SK-N-SH (cell line): Measurements from ENCODE around the gene PPHLN1. TPM values are rescaled to one million over a fixed set of nuclear protein-coding genes. Genes with fewer than 3 reads are reported as not detected.

ENCODE experiments used
- CTCF ChIA-PET: fragments of 300-600, 350-600 bp; formaldehyde crosslinking; extraction: SDS; loops from one replicate; lab custom pipeline; 2021; lab: Yijun Ruan, JAX
- POLR2A ChIA-PET: fragments of 350-600 bp; sonication (Branson Sonifier 250); formaldehyde crosslinking; extraction: SDS; loops from one replicate; lab custom pipeline; 2020; ENCODE audit warnings: antibody characterized with exemption, inconsistent platforms; lab: Yijun Ruan, JAX
- DNase-seq: peaks from one replicate; pipeline ENCODE4 v3.0.0; 2012
- H2AFZ ChIP-seq: fragments of 200-600 bp; sonication (generic); 2 replicates; pipeline ENCODE4 v1.8.1; 2016; ENCODE audit warnings: antibody characterized with exemption, mild to moderate bottlenecking, low read depth
- H3F3A ChIP-seq: fragments of 200-600 bp; sonication (generic); replicated peaks from 2 replicates; pipeline ENCODE3; 2016; ENCODE audit warnings: antibody characterized with exemption, mild to moderate bottlenecking; ENCODE audit not compliant: insufficient read depth
- H3K27ac ChIP-seq, 2 experiments: fragments of 200-500 bp in 1 of 2; fragments of 200-600 bp in 1 of 2; sonication (Bioruptor generic) in 1 of 2; sonication (generic), shearing (Covaris generic) in 1 of 2; 2 replicates each; pipeline versions ENCODE4 v1.5.1 to v1.6.1; 2014 to 2016; ENCODE audit warnings: low read depth in 2 of 2, inconsistent platforms in 1 of 2, low read length in 1 of 2, mild to moderate bottlenecking in 1 of 2, mixed read lengths in 1 of 2
- H3K27me3 ChIP-seq: fragments of 200-600 bp; sonication (generic), shearing (Covaris generic); 2 replicates; pipeline ENCODE4 v1.6.1; 2016; ENCODE audit warnings: mixed run types; ENCODE audit not compliant: insufficient read depth
- H3K36me3 ChIP-seq, 2 experiments: fragments of 200-500 bp in 1 of 2; fragments of 200-600 bp in 1 of 2; sonication (Bioruptor generic) in 1 of 2; sonication (generic) in 1 of 2; replicated peaks in 1 of 2; 2 replicates each; pipeline versions ENCODE3 to v1.5.1; 2014 to 2016; ENCODE audit warnings: low read length in 1 of 2, mild to moderate bottlenecking in 1 of 2; ENCODE audit not compliant: insufficient read depth in 2 of 2, control insufficient read depth in 1 of 2
- H3K4me1 ChIP-seq, 2 experiments: fragments of 200-500 bp in 1 of 2; fragments of 200-600 bp in 1 of 2; sonication (Bioruptor generic) in 1 of 2; sonication (generic), shearing (Covaris generic) in 1 of 2; 2 replicates each; pipeline versions ENCODE4 v1.5.1 to v1.6.1; 2014 to 2016; ENCODE audit warnings: low read depth in 1 of 2, low read length in 1 of 2, mixed run types in 1 of 2; ENCODE audit not compliant: insufficient read depth in 2 of 2, control insufficient read depth in 1 of 2
- H3K4me2 ChIP-seq: fragments of 200-600 bp; sonication (generic), shearing (Covaris generic); 2 replicates; pipeline ENCODE4 v1.6.1; 2017; ENCODE audit warnings: mixed run types
- H3K4me3 ChIP-seq, 2 experiments: fragments of 200-500 bp in 1 of 2; fragments of 200-600 bp in 1 of 2; sonication (Bioruptor generic) in 1 of 2; sonication (generic), shearing (Covaris generic) in 1 of 2; 2 replicates each; pipeline versions ENCODE4 v1.5.1 to v1.8.1; 2014 to 2016; ENCODE audit warnings: low read depth in 2 of 2, inconsistent platforms in 1 of 2, low read length in 1 of 2, mild to moderate bottlenecking in 1 of 2, mixed read lengths in 1 of 2, moderate library complexity in 1 of 2
- H3K79me2 ChIP-seq: fragments of 200-600 bp; sonication (generic); 2 replicates; pipeline ENCODE4 v1.8.1; 2017; ENCODE audit warnings: mild to moderate bottlenecking; ENCODE audit not compliant: insufficient read depth
- H3K9ac ChIP-seq: fragments of 200-600 bp; sonication (generic); 2 replicates; pipeline ENCODE4 v1.6.1; 2017; ENCODE audit warnings: mixed run types
- H3K9me2 ChIP-seq: fragments of 200-600 bp; sonication (generic); 2 replicates; pipeline ENCODE4 v1.6.1; 2017; ENCODE audit warnings: mixed run types
- H3K9me3 ChIP-seq: fragments of 200-600 bp; sonication (generic); 2 replicates; pipeline ENCODE4 v1.6.1; 2017; ENCODE audit warnings: mixed run types, mild to moderate bottlenecking, moderate library complexity
- H4K20me1 ChIP-seq: fragments of 200-600 bp; sonication (generic); 2 replicates; pipeline ENCODE4 v1.6.1; 2017; ENCODE audit warnings: mild to moderate bottlenecking, mixed run types; ENCODE audit not compliant: insufficient read depth
- CHD2 ChIP-seq: fragments of 150-350 bp; IDR thresholded peaks from 2 replicates; pipeline ENCODE4 v1.6.1; 2018; ENCODE audit warnings: low read length; ENCODE audit not compliant: partially characterized antibody
- EP300 ChIP-seq, 2 experiments: IDR thresholded peaks; 2 replicates each; pipeline versions ENCODE4 v1.4.0 to v1.6.1; 2012; ENCODE audit warnings: borderline replicate concordance in 1 of 2, low read depth in 1 of 2, low read length in 1 of 2
- GATA2 ChIP-seq: sonication (generic); formaldehyde crosslinking; IDR thresholded peaks from 2 replicates; pipeline ENCODE4 v1.5.0; 2020; ENCODE audit warnings: mild to moderate bottlenecking, missing genetic modification reagents
- JUND ChIP-seq: IDR thresholded peaks from 2 replicates; pipeline ENCODE4 v1.4.0; 2012
- MAX ChIP-seq: IDR thresholded peaks from 2 replicates; pipeline ENCODE4 v1.4.0; 2012; ENCODE audit warnings: low read depth
- NFIC ChIP-seq: IDR thresholded peaks from 2 replicates; pipeline ENCODE4 v1.4.0; 2012; ENCODE audit warnings: borderline replicate concordance
- NRF1 ChIP-seq: IDR thresholded peaks from 2 replicates; pipeline ENCODE4 v1.6.1; 2012; ENCODE audit warnings: low read depth, mild to moderate bottlenecking, low read length
- RAD21 ChIP-seq: IDR thresholded peaks from 2 replicates; pipeline ENCODE4 v1.6.1; 2012; ENCODE audit warnings: mild to moderate bottlenecking, low read length
- RFX5 ChIP-seq: IDR thresholded peaks from 2 replicates; pipeline ENCODE4 v1.6.1; 2012; ENCODE audit warnings: mild to moderate bottlenecking, improper control_type of control experiment, low read length
- SMC3 ChIP-seq: IDR thresholded peaks from 2 replicates; pipeline ENCODE4 v1.6.1; 2012; ENCODE audit warnings: low read depth, low read length, improper control_type of control experiment
- TCF12 ChIP-seq: IDR thresholded peaks from 2 replicates; pipeline ENCODE4 v1.4.0; 2012
- YY1 ChIP-seq: IDR thresholded peaks from 2 replicates; pipeline ENCODE4 v1.4.0; 2012; ENCODE audit warnings: low read depth, mild to moderate bottlenecking
- ZBTB33 ChIP-seq: IDR thresholded peaks from 2 replicates; pipeline ENCODE4 v1.4.0; 2012; ENCODE audit warnings: low read depth, borderline replicate concordance
- WGBS: methylation state at CpG from one replicate; pipeline ENCODE4 v1.1.6; 2017; ENCODE audit warnings: low lambda C conversion rate; 5-methylcytosine and 5-hydroxymethylcytosine counted together
- polyA plus RNA-seq, 3 experiments: library from polyadenylated mRNA; depleted of rRNA; stranded (reverse); fragments of >200 nt; gene quantifications; 2 replicates each; pipeline ENCODE4 v1.2.3, GENCODE V29; 2012
- TF ChIP-seq, protein P1 (sequence below): fragments of 200-600 bp; sonication (generic); IDR thresholded peaks from 2 replicates; pipeline ENCODE4 v1.6.1; 2017; ENCODE audit warnings: antibody characterized with exemption, mild to moderate bottlenecking, moderate library complexity
- TF ChIP-seq, protein P2 (sequence below): fragments of 150-350 bp; IDR thresholded peaks from 2 replicates; pipeline ENCODE4 v1.6.1; 2017; ENCODE audit warnings: antibody characterized with exemption, low read length, low read depth, borderline replicate concordance
- TF ChIP-seq, protein P3 (sequence below): fragments of 150-350 bp; IDR thresholded peaks from 2 replicates; pipeline ENCODE4 v1.6.1; 2016; ENCODE audit warnings: mild to moderate bottlenecking, low read depth, low read length
- TF ChIP-seq, protein P4 (sequence below): IDR thresholded peaks from 2 replicates; pipeline ENCODE4; 2012

The PPHLN1 gene
- polyA plus RNA-seq, 1 of the 3 experiments (the other 2 are of a cell fraction) = 55.4 TPM

DNA sequence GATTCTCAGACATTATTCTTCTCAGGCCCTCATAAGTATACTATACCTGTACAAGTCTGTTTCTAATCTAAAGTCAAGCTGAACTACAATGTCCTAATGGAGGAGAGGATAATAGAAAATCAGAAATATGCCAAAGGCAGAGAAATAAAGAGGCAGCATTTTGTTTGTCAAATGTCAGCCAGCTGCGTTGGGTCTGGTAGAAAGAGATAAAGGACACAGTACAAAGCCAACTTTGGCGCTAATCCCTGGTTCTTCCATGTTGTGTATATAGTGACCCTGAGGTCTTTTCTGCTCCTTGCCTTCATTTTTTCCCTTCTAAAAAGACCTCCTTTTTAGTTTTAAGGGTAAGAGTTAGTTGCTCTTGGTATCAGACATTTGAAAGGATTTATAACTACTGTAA is 160.4 kb downstream of the PPHLN1 start:
- Histone ChIP-seq H3K79me2 (no peaks in the 10 kb centered on the region), H3K4me2 (no peak overlapping the region), H4K20me1 (no peaks in the 10 kb centered on the region), H3K27me3 (peaks cover 13% of the 10 kb centered on the region; the same call in 1 of the 2 replicates), H3K4me3 (no peak overlapping the region), H3K4me1 (peaks cover 0 to 14% of the 10 kb centered on the region in 2 experiments; a peak in 2 of 4 replicates), H3K9me3 (no peaks in the 10 kb centered on the region), H3F3A (peaks cover 3% of the 10 kb centered on the region), H3K9ac (no peak overlapping the region), H3K27ac (peak overlapping the region in 1 of 2 experiments; percentile 55; a peak in 2 of 4 replicates), H2AFZ (no peak overlapping the region), H3K36me3 (no peaks in the 10 kb centered on the region), H3K9me2 (no peaks in the 10 kb centered on the region)
- WGBS = 36% methylated on average over 2 of the region's 2 CpGs
- CTCF ChIA-PET = interaction anchor here (0.9 to 7.4 kb wide), 4 partner anchors 10 to 796 kb away, joined by 3 to 206 read pairs (median 10); no protein-coding TSS in a partner anchor
- TF ChIP-seq JUND (no peak), GATA2 (CRISPR knock-in tag) (peak; percentile 64; the same call in 1 of the 2 replicates)
- POLR2A ChIA-PET = no interaction called here
- DNase-seq = peak; percentile 41

DNA sequence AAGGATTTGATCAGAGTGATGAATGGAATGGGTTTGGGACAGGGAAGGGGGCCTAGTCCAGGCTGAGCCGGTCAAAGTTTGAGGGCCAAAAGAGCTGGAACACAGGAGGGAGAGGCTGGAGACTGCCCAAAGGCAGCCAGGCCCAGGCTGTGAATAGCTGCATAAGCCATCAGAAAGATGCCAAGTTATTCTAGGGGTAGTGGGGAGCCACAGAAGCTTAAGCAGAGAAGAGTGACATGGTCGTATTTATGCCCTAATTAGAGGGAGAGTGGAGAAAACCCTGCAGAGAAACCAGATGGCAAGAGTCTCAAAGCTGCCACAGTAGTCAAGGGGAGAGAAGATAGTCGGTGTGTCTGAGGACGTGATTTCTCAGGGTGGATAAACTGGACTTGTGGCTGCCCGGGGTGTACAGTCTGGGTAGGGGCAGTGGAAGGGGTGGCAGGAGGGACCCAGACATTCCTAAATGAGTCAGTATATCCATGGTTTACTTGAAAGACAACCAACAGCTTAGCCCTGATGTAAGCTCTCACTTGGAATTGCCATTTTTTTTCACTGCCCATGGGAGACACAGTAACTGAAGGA is 164.4 kb downstream of the PPHLN1 start:
- no peak overlapping the region for H3K4me3 ChIP-seq
- no peak for TF ChIP-seq JUND
- TF ChIP-seq, protein P1, sequence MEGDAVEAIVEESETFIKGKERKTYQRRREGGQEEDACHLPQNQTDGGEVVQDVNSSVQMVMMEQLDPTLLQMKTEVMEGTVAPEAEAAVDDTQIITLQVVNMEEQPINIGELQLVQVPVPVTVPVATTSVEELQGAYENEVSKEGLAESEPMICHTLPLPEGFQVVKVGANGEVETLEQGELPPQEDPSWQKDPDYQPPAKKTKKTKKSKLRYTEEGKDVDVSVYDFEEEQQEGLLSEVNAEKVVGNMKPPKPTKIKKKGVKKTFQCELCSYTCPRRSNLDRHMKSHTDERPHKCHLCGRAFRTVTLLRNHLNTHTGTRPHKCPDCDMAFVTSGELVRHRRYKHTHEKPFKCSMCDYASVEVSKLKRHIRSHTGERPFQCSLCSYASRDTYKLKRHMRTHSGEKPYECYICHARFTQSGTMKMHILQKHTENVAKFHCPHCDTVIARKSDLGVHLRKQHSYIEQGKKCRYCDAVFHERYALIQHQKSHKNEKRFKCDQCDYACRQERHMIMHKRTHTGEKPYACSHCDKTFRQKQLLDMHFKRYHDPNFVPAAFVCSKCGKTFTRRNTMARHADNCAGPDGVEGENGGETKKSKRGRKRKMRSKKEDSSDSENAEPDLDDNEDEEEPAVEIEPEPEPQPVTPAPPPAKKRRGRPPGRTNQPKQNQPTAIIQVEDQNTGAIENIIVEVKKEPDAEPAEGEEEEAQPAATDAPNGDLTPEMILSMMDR = no peak
- TF ChIP-seq, protein P2, sequence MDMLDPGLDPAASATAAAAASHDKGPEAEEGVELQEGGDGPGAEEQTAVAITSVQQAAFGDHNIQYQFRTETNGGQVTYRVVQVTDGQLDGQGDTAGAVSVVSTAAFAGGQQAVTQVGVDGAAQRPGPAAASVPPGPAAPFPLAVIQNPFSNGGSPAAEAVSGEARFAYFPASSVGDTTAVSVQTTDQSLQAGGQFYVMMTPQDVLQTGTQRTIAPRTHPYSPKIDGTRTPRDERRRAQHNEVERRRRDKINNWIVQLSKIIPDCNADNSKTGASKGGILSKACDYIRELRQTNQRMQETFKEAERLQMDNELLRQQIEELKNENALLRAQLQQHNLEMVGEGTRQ = no peak
- TF ChIP-seq, protein P3, sequence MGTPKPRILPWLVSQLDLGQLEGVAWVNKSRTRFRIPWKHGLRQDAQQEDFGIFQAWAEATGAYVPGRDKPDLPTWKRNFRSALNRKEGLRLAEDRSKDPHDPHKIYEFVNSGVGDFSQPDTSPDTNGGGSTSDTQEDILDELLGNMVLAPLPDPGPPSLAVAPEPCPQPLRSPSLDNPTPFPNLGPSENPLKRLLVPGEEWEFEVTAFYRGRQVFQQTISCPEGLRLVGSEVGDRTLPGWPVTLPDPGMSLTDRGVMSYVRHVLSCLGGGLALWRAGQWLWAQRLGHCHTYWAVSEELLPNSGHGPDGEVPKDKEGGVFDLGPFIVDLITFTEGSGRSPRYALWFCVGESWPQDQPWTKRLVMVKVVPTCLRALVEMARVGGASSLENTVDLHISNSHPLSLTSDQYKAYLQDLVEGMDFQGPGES = no peak
- no peak for TF ChIP-seq RAD21
- TF ChIP-seq ZBTB33 = no peak
- no peak for TF ChIP-seq SMC3
- no peak for TF ChIP-seq TCF12
- TF ChIP-seq YY1 = no peak
- no peak for TF ChIP-seq GATA2 (CRISPR knock-in tag)
- TF ChIP-seq, protein P4, sequence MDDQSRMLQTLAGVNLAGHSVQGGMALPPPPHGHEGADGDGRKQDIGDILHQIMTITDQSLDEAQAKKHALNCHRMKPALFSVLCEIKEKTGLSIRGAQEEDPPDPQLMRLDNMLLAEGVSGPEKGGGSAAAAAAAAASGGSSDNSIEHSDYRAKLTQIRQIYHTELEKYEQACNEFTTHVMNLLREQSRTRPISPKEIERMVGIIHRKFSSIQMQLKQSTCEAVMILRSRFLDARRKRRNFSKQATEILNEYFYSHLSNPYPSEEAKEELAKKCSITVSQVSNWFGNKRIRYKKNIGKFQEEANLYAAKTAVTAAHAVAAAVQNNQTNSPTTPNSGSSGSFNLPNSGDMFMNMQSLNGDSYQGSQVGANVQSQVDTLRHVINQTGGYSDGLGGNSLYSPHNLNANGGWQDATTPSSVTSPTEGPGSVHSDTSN = no peak
- no peak for TF ChIP-seq MAX
- no peak for TF ChIP-seq CHD2
- TF ChIP-seq NRF1 = no peak
- TF ChIP-seq NFIC = no peak
- TF ChIP-seq RFX5 = no peak
- no peak for TF ChIP-seq EP300 (IDR thresholded peaks at IDR 0.05; ENCODE audit: borderline replicate concordance in 1 of 2, low read depth in 1 of 2, low read length in 1 of 2)
- H3K27ac ChIP-seq = no peak overlapping the region
- no peak overlapping the region for H3K9ac ChIP-seq
- no peak overlapping the region for H3K4me2 ChIP-seq
- H3K9me2 ChIP-seq = no peaks in the 10 kb centered on the region
- no peak for DNase-seq
- WGBS = 75% methylated on average over 5 of the region's 5 CpGs
- H3K9me3 ChIP-seq = no peaks in the 10 kb centered on the region
- H2AFZ ChIP-seq = no peak overlapping the region
- ChIA-PET CTCF (interaction anchor here (0.8 to 2.6 kb wide), 5 partner anchors 8 to 847 kb away, joined by 3 to 13 read pairs (median 3); no protein-coding TSS in a partner anchor), POLR2A (no interaction called here)
- H3K27me3 ChIP-seq = no peaks in the 10 kb centered on the region; the same call in 1 of the 2 replicates
- H3K36me3 ChIP-seq = no peaks in the 10 kb centered on the region
- H3F3A ChIP-seq = no peaks in the 10 kb centered on the region
- H3K79me2 ChIP-seq = no peaks in the 10 kb centered on the region
- peaks cover 0 to 9% of the 10 kb centered on the region in 2 experiments; a peak in 2 of 4 replicates for H3K4me1 ChIP-seq
- no peaks in the 10 kb centered on the region for H4K20me1 ChIP-seq
